Glutamatergic neuron (in vitro differentiated cells): ENCODE results near the gene PICK1. TPM values are rescaled to one million over a fixed set of nuclear protein-coding genes. Genes with fewer than 3 reads are reported as not detected.
A peak's percentile ranks its signal among the peaks of the same experiment; 100 is the strongest.

Experiments used
- DNase-seq: peaks from one replicate; pipeline ENCODE4 v3.0.0; 2022
- H3K27ac Mint-ChIP-seq: one replicate; pipeline ENCODE4 v1.8.0; 2020; ENCODE audit warnings: mild to moderate bottlenecking, mixed read lengths, inconsistent platforms; ENCODE audit not compliant: unreplicated experiment
- H3K27me3 Mint-ChIP-seq: one replicate; pipeline ENCODE4 v1.8.0; 2020; ENCODE audit warnings: mild to moderate bottlenecking, moderate library complexity, mixed read lengths, inconsistent platforms; ENCODE audit not compliant: unreplicated experiment
- H3K36me3 Mint-ChIP-seq: one replicate; pipeline ENCODE4 v1.8.0; 2020; ENCODE audit warnings: mild to moderate bottlenecking, mixed read lengths, inconsistent platforms; ENCODE audit not compliant: unreplicated experiment
- H3K4me1 Mint-ChIP-seq: one replicate; pipeline ENCODE4 v1.8.0; 2020; ENCODE audit warnings: mild to moderate bottlenecking, low read depth, mixed read lengths, inconsistent platforms; ENCODE audit not compliant: unreplicated experiment
- H3K4me3 Mint-ChIP-seq: one replicate; pipeline ENCODE4 v1.8.0; 2020; ENCODE audit warnings: mild to moderate bottlenecking, mixed read lengths, inconsistent platforms; ENCODE audit not compliant: unreplicated experiment
- H3K9me3 Mint-ChIP-seq: one replicate; pipeline ENCODE4 v1.8.0; 2020; ENCODE audit warnings: mild to moderate bottlenecking, moderate library complexity, mixed read lengths, inconsistent platforms; ENCODE audit not compliant: unreplicated experiment
- total RNA-seq: library from RNA; stranded (reverse); fragmentation: NEBNext Ultra II Directional; extraction: Animal tissue kit (Norgen Biotek cat#: 25700); gene quantifications from one replicate; pipeline ENCODE4 v1.2.1, GENCODE V29; 2021; ENCODE audit not compliant: unreplicated experiment
- TF ChIP-seq, protein P1 (sequence below): fragments of 200-600 bp; sonication (generic); IDR thresholded peaks from one replicate; pipeline ENCODE4 v1.5.0; 2021; ENCODE audit not compliant: partially characterized antibody, unreplicated experiment

PICK1 gene
- total RNA-seq, 1 donor from 2014 or later = 44.8 TPM

DNA sequence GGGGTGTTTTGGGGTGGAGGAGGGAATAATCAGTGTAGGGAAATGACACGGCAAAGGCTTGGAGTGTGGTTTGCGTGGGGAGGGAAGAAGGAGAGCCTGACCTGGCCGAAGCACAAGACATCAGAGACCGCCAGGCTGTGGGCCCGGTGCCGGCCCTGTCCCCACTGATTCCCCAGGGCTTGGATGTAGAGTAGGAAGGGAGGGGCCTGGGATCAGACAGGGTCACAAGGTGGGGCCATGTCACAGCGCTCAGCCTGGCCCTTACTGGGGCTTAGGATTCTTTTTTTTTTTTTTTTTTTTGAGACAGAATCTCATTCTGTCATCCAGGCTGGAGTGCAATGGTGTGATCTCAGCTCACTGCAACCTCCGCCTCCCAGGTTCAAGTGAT lies 9.8 kb downstream of the PICK1 start:
- Mint-ChIP-seq H3K9me3 (peaks cover 8% of the 10 kb centered on the region), H3K4me1 (peaks cover 27% of the 10 kb centered on the region), H3K27ac (peak overlapping the region; percentile 90), H3K36me3 (no peaks in the 10 kb centered on the region), H3K27me3 (peaks cover 6% of the 10 kb centered on the region), H3K4me3 (peak overlapping the region; percentile 73)
- TF ChIP-seq, protein P1, sequence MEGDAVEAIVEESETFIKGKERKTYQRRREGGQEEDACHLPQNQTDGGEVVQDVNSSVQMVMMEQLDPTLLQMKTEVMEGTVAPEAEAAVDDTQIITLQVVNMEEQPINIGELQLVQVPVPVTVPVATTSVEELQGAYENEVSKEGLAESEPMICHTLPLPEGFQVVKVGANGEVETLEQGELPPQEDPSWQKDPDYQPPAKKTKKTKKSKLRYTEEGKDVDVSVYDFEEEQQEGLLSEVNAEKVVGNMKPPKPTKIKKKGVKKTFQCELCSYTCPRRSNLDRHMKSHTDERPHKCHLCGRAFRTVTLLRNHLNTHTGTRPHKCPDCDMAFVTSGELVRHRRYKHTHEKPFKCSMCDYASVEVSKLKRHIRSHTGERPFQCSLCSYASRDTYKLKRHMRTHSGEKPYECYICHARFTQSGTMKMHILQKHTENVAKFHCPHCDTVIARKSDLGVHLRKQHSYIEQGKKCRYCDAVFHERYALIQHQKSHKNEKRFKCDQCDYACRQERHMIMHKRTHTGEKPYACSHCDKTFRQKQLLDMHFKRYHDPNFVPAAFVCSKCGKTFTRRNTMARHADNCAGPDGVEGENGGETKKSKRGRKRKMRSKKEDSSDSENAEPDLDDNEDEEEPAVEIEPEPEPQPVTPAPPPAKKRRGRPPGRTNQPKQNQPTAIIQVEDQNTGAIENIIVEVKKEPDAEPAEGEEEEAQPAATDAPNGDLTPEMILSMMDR = no peak
- no peak for DNase-seq

DNA sequence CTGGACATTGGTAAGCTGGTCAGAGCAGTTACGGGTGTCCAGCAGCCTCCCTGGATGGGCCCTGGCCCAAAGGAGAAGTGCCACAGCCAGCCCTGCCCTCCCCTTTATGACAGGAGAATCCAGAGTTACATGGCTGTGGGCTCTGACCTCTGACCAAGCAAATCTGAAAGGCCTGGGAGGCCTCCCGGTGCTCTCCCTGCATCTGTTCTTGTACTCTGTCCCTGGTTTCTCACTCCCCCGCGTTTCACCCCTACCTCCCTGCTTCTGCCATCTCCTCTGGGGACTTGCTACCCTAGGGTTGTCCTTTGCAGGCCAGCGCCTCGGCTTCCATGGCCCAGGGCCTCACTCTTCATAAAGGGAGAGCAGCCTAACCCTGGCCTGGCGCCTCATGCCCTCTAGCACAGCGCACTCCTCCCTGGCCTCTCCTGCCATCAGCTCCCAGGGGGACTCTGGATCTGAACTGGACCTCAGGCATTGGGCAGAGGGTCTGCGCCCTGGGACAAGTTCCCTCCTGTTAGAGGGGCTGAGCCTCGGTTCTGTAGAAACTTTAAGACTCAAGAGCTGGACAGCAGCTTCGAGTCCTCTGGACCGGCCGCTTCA lies 10.7 kb downstream of the PICK1 start:
- Mint-ChIP-seq H3K9me3 (peaks cover 8% of the 10 kb centered on the region), H3K4me1 (peaks cover 27% of the 10 kb centered on the region), H3K27ac (no peak overlapping the region), H3K27me3 (peaks cover 8% of the 10 kb centered on the region), H3K4me3 (no peak overlapping the region), H3K36me3 (no peaks in the 10 kb centered on the region)
- DNase-seq = no peak
- TF ChIP-seq, protein P1 = no peak

DNA sequence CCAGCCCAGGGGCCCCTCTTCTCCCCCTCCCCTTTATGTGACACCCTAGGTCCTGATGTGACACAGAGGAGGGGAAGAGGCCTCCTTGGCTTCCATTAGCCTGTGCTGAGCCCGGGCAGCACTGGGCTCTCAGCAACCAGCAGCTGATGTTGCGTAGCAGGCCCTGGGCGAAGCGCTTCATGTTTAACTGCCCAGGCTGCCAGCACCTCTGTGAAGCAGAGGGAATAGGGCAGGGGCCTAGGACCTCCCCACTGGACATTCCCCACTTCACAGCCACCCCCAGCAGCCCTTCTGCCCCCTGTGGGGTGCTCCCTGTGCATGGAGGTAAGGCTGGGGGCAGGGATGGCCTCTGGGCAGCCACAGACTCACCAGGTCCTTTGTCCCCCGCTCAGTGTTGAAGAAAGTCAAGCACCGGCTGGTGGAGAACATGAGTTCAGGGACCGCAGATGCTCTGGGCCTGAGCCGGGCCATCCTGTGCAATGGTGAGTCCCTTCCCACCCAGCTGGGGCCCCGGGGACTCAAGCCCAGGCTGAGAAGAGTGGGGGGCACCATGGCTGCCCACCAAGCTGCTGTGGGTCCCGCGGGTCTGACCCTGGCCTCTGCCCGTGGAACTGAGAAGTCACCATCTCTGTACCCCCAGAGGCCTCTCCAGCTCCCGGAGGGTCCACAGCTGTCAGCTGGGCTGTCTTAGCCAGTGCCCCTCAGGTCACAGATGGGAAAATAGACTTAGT lies 11.6 kb downstream of the PICK1 start:
- Mint-ChIP-seq H3K4me1 (peaks cover 29% of the 10 kb centered on the region), H3K27ac (no peak overlapping the region), H3K27me3 (peaks cover 12% of the 10 kb centered on the region), H3K36me3 (no peaks in the 10 kb centered on the region), H3K4me3 (no peak overlapping the region), H3K9me3 (peaks cover 8% of the 10 kb centered on the region)
- no peak for DNase-seq
- TF ChIP-seq, protein P1 = no peak

DNA sequence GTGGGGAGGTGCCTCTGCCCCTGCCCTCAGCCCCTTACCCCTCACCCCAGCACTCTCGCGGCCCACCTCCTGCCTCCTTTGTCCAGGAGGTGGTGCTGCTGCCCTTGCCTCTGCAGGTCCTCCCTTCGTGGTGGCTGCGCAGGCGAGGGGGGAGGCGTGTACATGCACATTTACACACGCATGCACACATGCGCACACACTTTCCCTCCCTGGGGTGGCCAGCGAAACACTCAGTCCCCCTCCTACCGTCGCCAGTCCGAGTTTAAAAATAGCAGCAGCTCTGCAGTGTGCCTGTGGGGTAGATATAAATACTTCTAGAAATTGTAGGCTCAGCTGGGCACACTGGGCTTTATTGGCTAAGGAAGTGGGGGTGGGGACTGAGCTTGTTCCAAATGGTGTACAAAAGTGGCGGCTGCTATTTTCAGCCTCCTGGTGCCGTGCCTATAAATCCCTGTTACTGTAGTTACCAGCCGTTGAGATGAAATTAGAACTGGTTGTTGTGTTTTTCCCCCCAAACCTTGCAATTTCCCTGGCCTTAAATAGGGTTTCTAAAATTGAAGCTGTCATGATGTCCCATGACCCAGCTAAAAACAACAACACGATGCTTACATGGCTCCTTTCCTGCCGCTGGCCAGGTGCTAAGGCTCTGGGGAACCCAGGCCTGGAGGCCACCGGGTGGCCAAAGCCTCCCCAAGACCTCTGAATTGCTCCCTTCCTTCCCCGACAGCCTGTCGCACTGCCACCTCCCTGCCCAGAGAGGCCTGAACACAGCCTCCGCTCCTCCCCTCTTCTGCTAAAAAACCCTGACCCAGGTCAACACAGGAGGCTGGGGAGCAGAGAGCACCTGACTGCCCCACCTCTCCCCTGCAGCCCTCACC lies 12.4 kb downstream of the PICK1 start:
- peak overlapping the region; percentile 26 for H3K4me3 Mint-ChIP-seq
- H3K27me3 Mint-ChIP-seq = peaks cover 12% of the 10 kb centered on the region
- H3K4me1 Mint-ChIP-seq = peaks cover 31% of the 10 kb centered on the region
- TF ChIP-seq, protein P1 = peak; percentile 47
- H3K9me3 Mint-ChIP-seq = peaks cover 8% of the 10 kb centered on the region
- H3K36me3 Mint-ChIP-seq = no peaks in the 10 kb centered on the region
- peak overlapping the region; percentile 88 for H3K27ac Mint-ChIP-seq
- DNase-seq = peak; percentile 81
